ENCODE data around the gene MGAT4B. TPM values are rescaled to one million over a fixed set of nuclear protein-coding genes. Genes with fewer than 3 reads are reported as not detected.

MGAT4B gene
- total RNA-seq (100 to 1,000 TPM in 1 of 2 donors, 10 to 100 TPM in 1; 42.0 to 120 TPM), polyA plus RNA-seq (100 to 1,000 TPM in 1 of 2 donors, 10 to 100 TPM in 1; 47.8 to 156 TPM)

DNA sequence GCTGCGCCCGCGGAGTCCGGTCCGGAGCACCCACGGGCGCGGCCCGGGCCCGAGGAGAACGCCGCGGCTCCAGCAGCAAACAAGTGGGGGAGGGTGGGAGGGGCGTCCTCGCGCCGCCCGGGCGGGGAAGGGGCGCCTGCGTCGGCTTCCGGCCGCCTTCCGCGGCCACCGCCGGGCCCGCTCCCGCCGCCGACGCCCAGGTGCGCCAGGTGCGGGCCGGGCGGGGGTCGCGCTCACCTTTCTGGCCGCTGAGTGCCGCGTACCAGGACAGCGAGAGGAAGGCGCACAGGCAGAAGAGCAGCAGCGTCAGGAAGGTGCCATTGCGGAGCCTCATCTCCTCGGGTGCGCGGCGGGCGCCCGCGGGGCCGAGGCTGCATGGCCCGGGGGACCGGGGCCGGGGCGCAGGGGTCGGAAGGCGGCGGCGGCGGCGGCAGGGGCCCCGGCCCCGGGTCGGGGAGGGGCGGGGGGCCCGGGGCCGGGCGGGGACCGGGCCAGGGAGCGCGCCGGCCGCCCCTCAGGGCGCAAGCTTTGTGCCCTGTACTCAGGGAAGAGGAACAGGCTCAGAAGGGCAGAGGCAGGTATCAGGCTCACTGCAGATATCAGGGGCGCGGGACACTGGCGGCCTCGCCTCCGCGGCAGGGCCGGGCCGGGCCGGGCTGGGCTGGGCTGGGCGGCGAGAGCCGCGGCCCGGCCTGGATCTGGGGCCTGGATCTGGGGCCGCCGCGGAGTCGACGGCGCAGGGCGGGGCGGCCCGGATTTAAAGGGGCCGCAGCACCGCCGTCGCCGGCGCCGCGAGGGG lies at the start of gene MGAT4B:
Gene MGAT4B (minus strand): TSS at position 617 of the 799 bp plus-strand sequence. CDS start 283 bp downstream, at position 334.
- Histone ChIP-seq H3K9me3 (ENCODE audit: control insufficient read depth in 4 of 4, low read length in 3 of 4) (no peaks in the 10 kb centered on the region), H3K4me1 (ENCODE audit: control insufficient read depth in 4 of 4, insufficient read depth in 4 of 4, low read length in 3 of 4) (peaks cover 19 to 41% (median 30%) of the 10 kb centered on the region in 4 donors), H3K36me3 (ENCODE audit: control insufficient read depth in 4 of 4, insufficient read depth in 3 of 4, low read depth in 1 of 4, low read length in 3 of 4) (peaks cover 0 to under 1% (median 0%) of the 10 kb centered on the region in 4 donors), H3K4me3 (ENCODE audit: low read depth in 1 of 3, low read length in 3 of 3) (peak within 1 kb of the TSS; percentile 72 to 98 (median 79)), H3K9ac (ENCODE audit: low read depth in 1 of 2, low read length in 2 of 2) (peak within 1 kb of the TSS; percentile 70 to 79), H3K27ac (ENCODE audit: low read depth in 1 of 2, low read length in 2 of 2) (peak within 1 kb of the TSS; percentile 78 to 89), H3K27me3 (ENCODE audit: control insufficient read depth in 4 of 4, insufficient read depth in 4 of 4, low read length in 3 of 4) (no peaks in the 10 kb centered on the region)
- peak; percentile 83 for DNase-seq (ENCODE audit: low spot score)
- WGBS: under 1% methylated on average over 108 of the region's 108 CpGs
- TF ChIP-seq EGR1 (IDR thresholded peaks at IDR 0.05; ENCODE audit: low read depth in 2 of 2): no peak
- TF ChIP-seq, protein P1, sequence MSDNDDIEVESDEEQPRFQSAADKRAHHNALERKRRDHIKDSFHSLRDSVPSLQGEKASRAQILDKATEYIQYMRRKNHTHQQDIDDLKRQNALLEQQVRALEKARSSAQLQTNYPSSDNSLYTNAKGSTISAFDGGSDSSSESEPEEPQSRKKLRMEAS (IDR thresholded peaks at IDR 0.05): no peak
- no peak for TF ChIP-seq FOXA2 (IDR thresholded peaks at IDR 0.05)
- no peak for TF ChIP-seq FOXA1 (IDR thresholded peaks at IDR 0.05)
- TF ChIP-seq RAD21 (IDR thresholded peaks at IDR 0.05): no peak
- no peak for TF ChIP-seq TAF1 (conservative IDR thresholded peaks at IDR 0.05)
- TF ChIP-seq NR2F2 (IDR thresholded peaks at IDR 0.05): no peak
- TF ChIP-seq YY1 (IDR thresholded peaks at IDR 0.05): no peak
- TF ChIP-seq HNF4A (conservative IDR thresholded peaks at IDR 0.05): no peak
- TF ChIP-seq RXRA (IDR thresholded peaks at IDR 0.05): no peak
- TF ChIP-seq, protein P2, sequence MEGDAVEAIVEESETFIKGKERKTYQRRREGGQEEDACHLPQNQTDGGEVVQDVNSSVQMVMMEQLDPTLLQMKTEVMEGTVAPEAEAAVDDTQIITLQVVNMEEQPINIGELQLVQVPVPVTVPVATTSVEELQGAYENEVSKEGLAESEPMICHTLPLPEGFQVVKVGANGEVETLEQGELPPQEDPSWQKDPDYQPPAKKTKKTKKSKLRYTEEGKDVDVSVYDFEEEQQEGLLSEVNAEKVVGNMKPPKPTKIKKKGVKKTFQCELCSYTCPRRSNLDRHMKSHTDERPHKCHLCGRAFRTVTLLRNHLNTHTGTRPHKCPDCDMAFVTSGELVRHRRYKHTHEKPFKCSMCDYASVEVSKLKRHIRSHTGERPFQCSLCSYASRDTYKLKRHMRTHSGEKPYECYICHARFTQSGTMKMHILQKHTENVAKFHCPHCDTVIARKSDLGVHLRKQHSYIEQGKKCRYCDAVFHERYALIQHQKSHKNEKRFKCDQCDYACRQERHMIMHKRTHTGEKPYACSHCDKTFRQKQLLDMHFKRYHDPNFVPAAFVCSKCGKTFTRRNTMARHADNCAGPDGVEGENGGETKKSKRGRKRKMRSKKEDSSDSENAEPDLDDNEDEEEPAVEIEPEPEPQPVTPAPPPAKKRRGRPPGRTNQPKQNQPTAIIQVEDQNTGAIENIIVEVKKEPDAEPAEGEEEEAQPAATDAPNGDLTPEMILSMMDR (IDR thresholded peaks at IDR 0.05; ENCODE audit: low read depth, low read length, missing input control): no peak

DNA sequence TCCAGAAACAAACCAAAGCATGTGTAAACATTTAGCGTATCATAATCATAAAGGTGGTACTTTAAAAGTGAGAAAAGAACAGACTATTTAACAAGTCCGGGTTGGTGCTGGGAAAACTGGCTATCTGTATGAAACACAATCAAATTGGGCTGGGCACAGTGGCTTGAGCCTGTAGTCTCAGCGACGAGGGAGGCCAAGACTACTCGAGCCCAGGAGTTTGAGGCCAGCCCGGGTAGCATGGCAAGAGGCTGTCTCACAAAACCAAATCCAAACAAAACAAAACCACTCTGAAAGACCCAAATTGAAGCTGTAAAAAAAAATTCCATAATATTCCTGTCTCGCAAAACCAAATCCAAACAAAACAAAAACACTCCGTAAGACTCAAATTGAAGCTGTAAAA lies 47.7 kb upstream of the MGAT4B start:
- H3K27ac ChIP-seq (ENCODE audit: low read depth in 1 of 2, low read length in 2 of 2): no peak overlapping the region

More for the DNA sequence above, 47.7 kb upstream of the MGAT4B start:
- no peak for DNase-seq (ENCODE audit: low spot score)
- H3K4me3 ChIP-seq (ENCODE audit: low read depth in 1 of 3, low read length in 3 of 3): no peak overlapping the region
- no peaks in the 10 kb centered on the region for H3K9me3 ChIP-seq (ENCODE audit: control insufficient read depth in 4 of 4, low read length in 3 of 4)
- peaks cover 0 to 16% (median 14%) of the 10 kb centered on the region in 4 donors for H3K4me1 ChIP-seq (ENCODE audit: control insufficient read depth in 4 of 4, insufficient read depth in 4 of 4, low read length in 3 of 4)
- WGBS: 96% methylated on average over 8 of the region's 8 CpGs
- H3K9ac ChIP-seq (ENCODE audit: low read depth in 1 of 2, low read length in 2 of 2): no peak overlapping the region
- H3K27me3 ChIP-seq (ENCODE audit: control insufficient read depth in 4 of 4, insufficient read depth in 4 of 4, low read length in 3 of 4): no peaks in the 10 kb centered on the region
- TF ChIP-seq, protein P3, sequence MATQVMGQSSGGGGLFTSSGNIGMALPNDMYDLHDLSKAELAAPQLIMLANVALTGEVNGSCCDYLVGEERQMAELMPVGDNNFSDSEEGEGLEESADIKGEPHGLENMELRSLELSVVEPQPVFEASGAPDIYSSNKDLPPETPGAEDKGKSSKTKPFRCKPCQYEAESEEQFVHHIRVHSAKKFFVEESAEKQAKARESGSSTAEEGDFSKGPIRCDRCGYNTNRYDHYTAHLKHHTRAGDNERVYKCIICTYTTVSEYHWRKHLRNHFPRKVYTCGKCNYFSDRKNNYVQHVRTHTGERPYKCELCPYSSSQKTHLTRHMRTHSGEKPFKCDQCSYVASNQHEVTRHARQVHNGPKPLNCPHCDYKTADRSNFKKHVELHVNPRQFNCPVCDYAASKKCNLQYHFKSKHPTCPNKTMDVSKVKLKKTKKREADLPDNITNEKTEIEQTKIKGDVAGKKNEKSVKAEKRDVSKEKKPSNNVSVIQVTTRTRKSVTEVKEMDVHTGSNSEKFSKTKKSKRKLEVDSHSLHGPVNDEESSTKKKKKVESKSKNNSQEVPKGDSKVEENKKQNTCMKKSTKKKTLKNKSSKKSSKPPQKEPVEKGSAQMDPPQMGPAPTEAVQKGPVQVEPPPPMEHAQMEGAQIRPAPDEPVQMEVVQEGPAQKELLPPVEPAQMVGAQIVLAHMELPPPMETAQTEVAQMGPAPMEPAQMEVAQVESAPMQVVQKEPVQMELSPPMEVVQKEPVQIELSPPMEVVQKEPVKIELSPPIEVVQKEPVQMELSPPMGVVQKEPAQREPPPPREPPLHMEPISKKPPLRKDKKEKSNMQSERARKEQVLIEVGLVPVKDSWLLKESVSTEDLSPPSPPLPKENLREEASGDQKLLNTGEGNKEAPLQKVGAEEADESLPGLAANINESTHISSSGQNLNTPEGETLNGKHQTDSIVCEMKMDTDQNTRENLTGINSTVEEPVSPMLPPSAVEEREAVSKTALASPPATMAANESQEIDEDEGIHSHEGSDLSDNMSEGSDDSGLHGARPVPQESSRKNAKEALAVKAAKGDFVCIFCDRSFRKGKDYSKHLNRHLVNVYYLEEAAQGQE (IDR thresholded peaks at IDR 0.05): no peak
- no peak for TF ChIP-seq HNF4A (conservative IDR thresholded peaks at IDR 0.05)
- TF ChIP-seq, protein P2 (IDR thresholded peaks at IDR 0.05; ENCODE audit: low read depth, low read length, missing input control): no peak
- no peak for TF ChIP-seq NR2F2 (IDR thresholded peaks at IDR 0.05)
- TF ChIP-seq RXRA (IDR thresholded peaks at IDR 0.05): no peak
- no peak for TF ChIP-seq GABPA (IDR thresholded peaks at IDR 0.05 in 1 of 2, conservative IDR thresholded peaks at IDR 0.05 in 1 of 2)
- TF ChIP-seq, protein P4, sequence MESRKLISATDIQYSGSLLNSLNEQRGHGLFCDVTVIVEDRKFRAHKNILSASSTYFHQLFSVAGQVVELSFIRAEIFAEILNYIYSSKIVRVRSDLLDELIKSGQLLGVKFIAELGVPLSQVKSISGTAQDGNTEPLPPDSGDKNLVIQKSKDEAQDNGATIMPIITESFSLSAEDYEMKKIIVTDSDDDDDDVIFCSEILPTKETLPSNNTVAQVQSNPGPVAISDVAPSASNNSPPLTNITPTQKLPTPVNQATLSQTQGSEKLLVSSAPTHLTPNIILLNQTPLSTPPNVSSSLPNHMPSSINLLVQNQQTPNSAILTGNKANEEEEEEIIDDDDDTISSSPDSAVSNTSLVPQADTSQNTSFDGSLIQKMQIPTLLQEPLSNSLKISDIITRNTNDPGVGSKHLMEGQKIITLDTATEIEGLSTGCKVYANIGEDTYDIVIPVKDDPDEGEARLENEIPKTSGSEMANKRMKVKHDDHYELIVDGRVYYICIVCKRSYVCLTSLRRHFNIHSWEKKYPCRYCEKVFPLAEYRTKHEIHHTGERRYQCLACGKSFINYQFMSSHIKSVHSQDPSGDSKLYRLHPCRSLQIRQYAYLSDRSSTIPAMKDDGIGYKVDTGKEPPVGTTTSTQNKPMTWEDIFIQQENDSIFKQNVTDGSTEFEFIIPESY (IDR thresholded peaks at IDR 0.05): no peak
- no peak for TF ChIP-seq TAF1 (conservative IDR thresholded peaks at IDR 0.05)
- TF ChIP-seq SP1 (IDR thresholded peaks at IDR 0.05): no peak
- no peak for TF ChIP-seq FOXA1 (IDR thresholded peaks at IDR 0.05)
- TF ChIP-seq, protein P1 (IDR thresholded peaks at IDR 0.05): no peak
- H3K36me3 ChIP-seq (ENCODE audit: control insufficient read depth in 4 of 4, insufficient read depth in 3 of 4, low read depth in 1 of 4, low read length in 3 of 4): peaks cover 6 to 21% (median 17%) of the 10 kb centered on the region in 4 donors
